Measurements from ENCODE around the gene STK24.
A peak's percentile ranks its signal among the peaks of the same experiment; 100 is the strongest.

Gene STK24

DNA sequence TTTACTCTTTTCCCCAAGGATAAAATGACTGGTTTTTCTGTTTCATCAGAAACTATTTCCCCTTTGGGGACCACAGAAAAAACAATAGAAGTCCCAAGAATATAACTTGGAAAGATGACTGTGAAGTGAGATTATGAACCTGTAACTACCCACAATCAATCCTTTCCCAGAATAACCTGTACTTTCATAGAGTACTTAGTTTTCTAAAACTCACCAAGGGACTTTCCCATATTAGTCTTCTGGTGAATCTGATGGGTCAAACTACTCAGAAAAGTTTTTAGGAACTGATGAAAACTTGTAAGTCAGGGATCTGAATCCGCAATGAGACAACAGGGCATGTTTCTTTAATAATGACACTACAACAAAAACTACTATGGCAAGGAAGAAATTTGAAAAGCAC, 62.6 kb downstream of the STK24 start:
- H3K36me3 ChIP-seq (ENCODE audit: insufficient read depth, low read length), result no peaks in the 10 kb centered on the region
- no peak overlapping the region for H3K4me3 ChIP-seq (ENCODE audit: low read depth in 1 of 2, low read length in 2 of 2)
- no peak overlapping the region for H3K9ac ChIP-seq (ENCODE audit: low read length)
- no peaks in the 10 kb centered on the region for H3K27me3 ChIP-seq (ENCODE audit: control insufficient read depth in 1 of 2, insufficient read depth in 2 of 2, low read length in 2 of 2)
- peaks cover 32% of the 10 kb centered on the region for H3K4me1 ChIP-seq (ENCODE audit: insufficient read depth, low read length)
- H3K27ac ChIP-seq (ENCODE audit: low read depth, low read length), result no peak overlapping the region
- no peaks in the 10 kb centered on the region for H3K9me3 ChIP-seq (ENCODE audit: low read length)

DNA sequence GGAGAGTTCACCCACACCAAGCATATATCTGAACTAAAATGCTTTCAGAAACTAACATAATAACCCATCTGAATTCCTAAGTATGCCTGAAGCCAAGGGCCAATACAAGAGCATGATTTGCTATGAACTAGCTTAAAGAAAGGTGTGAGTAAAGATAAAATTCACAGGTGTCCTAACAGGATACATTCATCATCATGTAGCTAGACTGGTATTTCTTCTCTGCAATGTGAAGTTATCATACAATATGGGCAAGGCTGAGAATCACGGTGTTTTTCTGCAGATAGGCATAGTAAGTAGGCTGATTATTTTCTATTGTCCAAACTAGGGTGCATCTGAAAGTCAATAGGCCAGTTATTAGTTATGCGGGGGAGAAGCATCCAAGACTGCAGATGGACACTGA, 63.1 kb downstream of the STK24 start:
- no peak overlapping the region for H3K9ac ChIP-seq (ENCODE audit: low read length)
- H3K27me3 ChIP-seq (ENCODE audit: control insufficient read depth in 1 of 2, insufficient read depth in 2 of 2, low read length in 2 of 2), result no peaks in the 10 kb centered on the region
- peaks cover 36% of the 10 kb centered on the region for H3K4me1 ChIP-seq (ENCODE audit: insufficient read depth, low read length)
- no peak overlapping the region for H3K27ac ChIP-seq (ENCODE audit: low read depth, low read length)
- H3K9me3 ChIP-seq (ENCODE audit: low read length), result no peaks in the 10 kb centered on the region
- H3K36me3 ChIP-seq (ENCODE audit: insufficient read depth, low read length), result no peaks in the 10 kb centered on the region
- no peak overlapping the region for H3K4me3 ChIP-seq (ENCODE audit: low read depth in 1 of 2, low read length in 2 of 2)

DNA sequence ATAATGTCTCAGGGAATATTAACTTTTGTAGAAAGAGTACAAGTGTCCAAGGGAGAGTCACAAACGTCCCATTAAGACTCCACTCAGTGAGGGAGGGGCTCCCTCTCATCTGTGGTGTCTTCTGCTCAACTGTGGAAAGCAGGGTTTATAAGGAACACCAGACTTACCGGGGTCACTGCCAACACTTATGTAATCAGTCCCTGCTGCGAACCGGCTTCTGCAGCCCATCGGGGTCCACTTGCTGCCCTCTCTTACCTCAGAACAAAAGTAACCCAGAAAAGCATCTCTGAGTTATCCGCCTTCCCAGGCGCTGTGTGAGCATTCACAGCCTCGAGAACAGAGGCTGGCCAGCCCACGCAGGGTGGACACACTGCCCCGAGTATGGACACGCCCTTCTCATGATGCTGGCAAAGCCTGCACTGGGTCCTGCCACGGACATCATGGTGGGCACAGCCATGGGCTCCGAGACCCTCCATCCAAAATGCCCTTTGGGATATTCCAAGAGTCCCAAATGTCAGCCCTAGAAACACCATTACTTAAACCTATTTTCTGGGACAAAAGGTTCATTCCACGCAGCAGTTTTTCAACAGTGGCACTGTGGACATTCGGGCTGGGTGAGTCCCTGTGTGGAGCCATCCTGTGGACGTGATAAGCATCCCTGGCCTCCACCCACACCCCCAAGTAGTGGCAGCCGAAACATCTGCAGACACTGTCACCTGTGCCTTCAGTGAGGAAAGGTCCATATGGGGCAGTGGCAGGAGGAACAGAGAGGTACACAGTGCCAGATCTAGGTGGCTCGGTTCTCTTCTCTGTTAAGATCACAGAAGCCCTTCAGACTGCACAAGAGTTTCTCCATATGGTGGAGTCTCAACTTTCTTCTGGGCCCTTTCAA, 63.9 kb downstream of the STK24 start:
- Histone ChIP-seq H3K4me1 (ENCODE audit: insufficient read depth, low read length) (peaks cover 45% of the 10 kb centered on the region), H3K9ac (ENCODE audit: low read length) (no peak overlapping the region), H3K27ac (ENCODE audit: low read depth, low read length) (no peak overlapping the region), H3K9me3 (ENCODE audit: low read length) (no peaks in the 10 kb centered on the region), H3K36me3 (ENCODE audit: insufficient read depth, low read length) (no peaks in the 10 kb centered on the region), H3K4me3 (ENCODE audit: low read depth in 1 of 2, low read length in 2 of 2) (no peak overlapping the region), H3K27me3 (ENCODE audit: control insufficient read depth in 1 of 2, insufficient read depth in 2 of 2, low read length in 2 of 2) (no peaks in the 10 kb centered on the region)

DNA sequence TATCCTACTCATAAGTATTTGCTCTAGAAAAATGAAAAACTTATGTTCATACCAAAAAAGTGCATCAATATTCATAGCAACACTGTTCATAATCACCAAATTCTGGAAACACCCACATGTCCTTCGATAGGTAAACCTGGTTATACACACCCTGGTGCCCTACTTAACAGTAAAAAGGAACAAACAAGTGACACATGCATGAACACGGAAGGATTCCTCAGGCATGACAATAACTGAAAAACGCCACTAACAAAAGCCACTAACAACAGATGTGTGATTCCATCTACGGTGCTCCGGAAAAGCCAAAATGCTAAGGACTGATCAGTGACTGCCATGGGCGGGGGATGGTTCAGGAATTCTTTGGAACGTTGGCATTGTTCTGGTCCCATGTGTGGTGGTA, 65.5 kb downstream of the STK24 start:
- Histone ChIP-seq H3K4me1 (ENCODE audit: insufficient read depth, low read length) (peaks cover 60% of the 10 kb centered on the region), H3K9ac (ENCODE audit: low read length) (no peak overlapping the region)

DNA sequence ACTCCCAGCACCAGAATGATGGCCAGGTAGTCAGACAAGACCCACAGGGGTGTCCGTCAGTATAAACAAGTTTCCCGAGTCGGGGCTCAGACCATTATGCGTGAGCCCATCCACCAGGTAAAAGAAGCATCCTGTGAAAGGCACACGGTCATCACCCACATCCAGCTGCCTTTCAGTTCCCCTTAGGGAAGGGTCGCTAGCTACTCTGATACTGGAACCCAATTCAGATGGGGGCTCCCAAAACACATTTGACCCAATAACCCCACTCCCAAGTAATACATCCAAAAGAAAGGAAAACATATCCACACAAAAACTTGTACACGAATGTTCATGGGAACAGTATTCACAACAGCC, 66.8 kb downstream of the STK24 start:
- H3K9me3 ChIP-seq (ENCODE audit: low read length), result no peaks in the 10 kb centered on the region
- no peak overlapping the region for H3K9ac ChIP-seq (ENCODE audit: low read length)
- H3K4me3 ChIP-seq (ENCODE audit: low read depth in 1 of 2, low read length in 2 of 2), result no peak overlapping the region
- peaks cover 68% of the 10 kb centered on the region for H3K4me1 ChIP-seq (ENCODE audit: insufficient read depth, low read length)
- peak overlapping the region; percentile 19 for H3K27ac ChIP-seq (ENCODE audit: low read depth, low read length)
- H3K36me3 ChIP-seq (ENCODE audit: insufficient read depth, low read length), result no peaks in the 10 kb centered on the region
- no peaks in the 10 kb centered on the region for H3K27me3 ChIP-seq (ENCODE audit: control insufficient read depth in 1 of 2, insufficient read depth in 2 of 2, low read length in 2 of 2)

More for the DNA sequence above, 65.5 kb downstream of the STK24 start:
- H3K9me3 ChIP-seq (ENCODE audit: low read length), result no peaks in the 10 kb centered on the region
- H3K27me3 ChIP-seq (ENCODE audit: control insufficient read depth in 1 of 2, insufficient read depth in 2 of 2, low read length in 2 of 2), result no peaks in the 10 kb centered on the region
- no peaks in the 10 kb centered on the region for H3K36me3 ChIP-seq (ENCODE audit: insufficient read depth, low read length)
- no peak overlapping the region for H3K27ac ChIP-seq (ENCODE audit: low read depth, low read length)
- H3K4me3 ChIP-seq (ENCODE audit: low read depth in 1 of 2, low read length in 2 of 2), result no peak overlapping the region

DNA sequence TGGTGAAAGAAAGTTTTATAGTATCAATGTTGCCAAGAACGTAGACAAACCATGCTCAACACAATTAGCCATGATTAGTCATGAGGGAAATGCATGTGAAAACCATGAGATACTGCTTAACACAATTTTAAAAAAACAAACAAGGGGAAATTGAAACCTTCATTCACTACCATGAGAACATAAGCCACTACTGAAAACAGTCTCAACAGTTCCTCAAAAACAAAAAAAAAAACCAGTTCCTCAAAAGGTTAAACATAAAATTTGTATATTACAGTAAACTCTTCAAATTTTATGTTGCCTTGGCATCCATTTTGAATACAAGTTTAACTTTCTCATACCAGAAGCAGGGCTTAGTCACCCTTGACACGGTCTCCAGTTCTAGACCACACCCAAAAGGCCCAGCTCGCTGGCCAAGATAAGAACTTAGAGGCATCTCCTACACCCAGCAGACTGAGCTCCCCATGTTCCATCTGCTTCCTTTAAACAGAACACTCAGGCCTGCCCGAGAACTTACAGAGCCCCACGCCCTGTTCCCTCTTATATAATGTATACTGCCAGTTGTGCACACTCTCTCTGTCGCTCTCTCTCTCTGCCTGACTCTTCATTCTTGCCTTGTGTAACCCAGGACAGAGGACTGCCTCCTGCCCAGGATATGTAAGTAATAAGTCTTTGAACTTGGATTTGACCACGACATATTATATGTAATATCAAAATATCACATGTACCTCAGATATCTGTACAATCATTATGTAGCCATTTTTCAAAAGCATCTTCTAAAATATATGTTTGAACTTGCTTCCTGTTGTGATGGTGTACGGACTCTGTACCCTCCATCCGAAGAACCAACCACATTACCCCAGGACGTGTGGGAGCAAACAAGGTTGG, 67.4 kb downstream of the STK24 start:
- H3K27me3 ChIP-seq (ENCODE audit: control insufficient read depth in 1 of 2, insufficient read depth in 2 of 2, low read length in 2 of 2), result no peaks in the 10 kb centered on the region
- H3K36me3 ChIP-seq (ENCODE audit: insufficient read depth, low read length), result no peaks in the 10 kb centered on the region
- H3K4me1 ChIP-seq (ENCODE audit: insufficient read depth, low read length), result peaks cover 73% of the 10 kb centered on the region
- H3K9ac ChIP-seq (ENCODE audit: low read length), result no peak overlapping the region
- H3K4me3 ChIP-seq (ENCODE audit: low read depth in 1 of 2, low read length in 2 of 2), result no peak overlapping the region
- H3K27ac ChIP-seq (ENCODE audit: low read depth, low read length), result peak overlapping the region; percentile 62
- no peaks in the 10 kb centered on the region for H3K9me3 ChIP-seq (ENCODE audit: low read length)

DNA sequence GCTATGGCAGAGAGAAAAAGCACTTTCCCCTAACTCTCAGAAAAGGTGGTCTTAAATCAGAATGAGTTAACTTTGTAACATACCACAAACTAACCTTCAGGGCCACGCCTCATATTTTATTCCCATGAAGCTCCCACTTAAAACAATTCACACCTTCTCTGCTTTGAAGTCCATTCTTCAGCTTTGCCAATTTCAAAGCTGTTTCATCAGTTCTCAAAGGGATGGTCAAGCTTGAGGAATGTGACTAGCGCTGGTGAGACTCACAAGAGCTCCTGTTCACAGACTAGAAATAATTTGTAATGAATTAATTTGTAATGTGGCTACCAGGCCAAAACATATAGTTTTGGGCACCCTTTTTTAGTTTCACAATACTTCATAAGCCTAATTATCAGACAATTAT, 68.2 kb downstream of the STK24 start:
- Histone ChIP-seq H3K27me3 (ENCODE audit: control insufficient read depth in 1 of 2, insufficient read depth in 2 of 2, low read length in 2 of 2) (no peaks in the 10 kb centered on the region), H3K9me3 (ENCODE audit: low read length) (no peaks in the 10 kb centered on the region), H3K4me1 (ENCODE audit: insufficient read depth, low read length) (peaks cover 80% of the 10 kb centered on the region), H3K36me3 (ENCODE audit: insufficient read depth, low read length) (no peaks in the 10 kb centered on the region), H3K4me3 (ENCODE audit: low read depth in 1 of 2, low read length in 2 of 2) (no peak overlapping the region), H3K9ac (ENCODE audit: low read length) (no peak overlapping the region), H3K27ac (ENCODE audit: low read depth, low read length) (peak overlapping the region; percentile 62)

DNA sequence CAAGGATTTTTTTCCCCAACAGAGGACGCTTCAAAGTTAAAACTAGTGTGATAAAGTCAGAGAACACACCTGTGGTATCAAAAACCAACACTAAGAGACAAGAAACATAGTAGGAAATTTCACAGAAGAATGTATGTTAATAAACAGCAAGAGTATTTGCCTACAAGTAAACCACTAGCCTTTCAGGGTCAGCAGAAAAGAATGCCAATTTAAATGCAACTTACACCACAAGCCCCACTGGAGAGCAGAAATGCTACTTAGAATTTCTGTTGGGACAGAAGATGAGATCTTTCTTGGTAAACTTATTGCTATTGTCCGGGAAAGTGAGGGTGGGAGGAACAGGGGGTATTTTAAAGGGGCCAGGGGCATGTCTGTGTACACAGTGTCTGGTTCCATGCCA, 68.6 kb downstream of the STK24 start:
- Histone ChIP-seq H3K27ac (ENCODE audit: low read depth, low read length) (peak overlapping the region; percentile 62), H3K4me1 (ENCODE audit: insufficient read depth, low read length) (peaks cover 80% of the 10 kb centered on the region)

DNA sequence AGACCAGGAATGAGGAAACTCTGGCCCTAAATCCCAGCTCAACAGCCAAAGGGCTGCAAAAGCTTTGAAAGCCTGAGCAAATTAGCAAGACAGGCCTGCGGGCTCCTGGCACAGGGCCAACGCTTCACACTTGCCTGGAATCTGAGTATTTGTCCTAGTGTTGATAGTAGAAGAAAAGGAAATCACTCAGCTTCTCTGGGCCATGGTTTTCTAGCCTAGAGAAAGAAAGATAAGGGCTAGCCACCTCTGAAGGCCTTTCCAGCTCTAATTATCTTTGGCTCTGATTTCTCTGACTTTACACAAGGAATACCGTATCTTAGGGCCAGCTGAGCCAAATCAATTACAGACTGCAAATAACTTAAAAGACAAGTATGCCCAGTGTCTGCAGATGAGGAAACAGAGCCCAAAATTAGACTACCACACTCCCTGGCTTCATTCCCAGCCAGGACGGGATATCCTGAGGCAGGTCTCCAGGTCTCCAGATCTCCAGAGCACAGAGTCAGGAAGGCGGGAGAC, 69.6 kb downstream of the STK24 start:
- Histone ChIP-seq H3K27me3 (ENCODE audit: control insufficient read depth in 1 of 2, insufficient read depth in 2 of 2, low read length in 2 of 2) (no peaks in the 10 kb centered on the region), H3K9me3 (ENCODE audit: low read length) (no peaks in the 10 kb centered on the region), H3K4me1 (ENCODE audit: insufficient read depth, low read length) (peaks cover 80% of the 10 kb centered on the region), H3K4me3 (ENCODE audit: low read depth in 1 of 2, low read length in 2 of 2) (no peak overlapping the region), H3K27ac (ENCODE audit: low read depth, low read length) (peak overlapping the region; percentile 65), H3K36me3 (ENCODE audit: insufficient read depth, low read length) (no peaks in the 10 kb centered on the region), H3K9ac (ENCODE audit: low read length) (no peak overlapping the region)

More for the DNA sequence above, 68.6 kb downstream of the STK24 start:
- Histone ChIP-seq H3K4me3 (ENCODE audit: low read depth in 1 of 2, low read length in 2 of 2) (no peak overlapping the region), H3K9me3 (ENCODE audit: low read length) (no peaks in the 10 kb centered on the region), H3K36me3 (ENCODE audit: insufficient read depth, low read length) (no peaks in the 10 kb centered on the region), H3K27me3 (ENCODE audit: control insufficient read depth in 1 of 2, insufficient read depth in 2 of 2, low read length in 2 of 2) (no peaks in the 10 kb centered on the region), H3K9ac (ENCODE audit: low read length) (no peak overlapping the region)

DNA sequence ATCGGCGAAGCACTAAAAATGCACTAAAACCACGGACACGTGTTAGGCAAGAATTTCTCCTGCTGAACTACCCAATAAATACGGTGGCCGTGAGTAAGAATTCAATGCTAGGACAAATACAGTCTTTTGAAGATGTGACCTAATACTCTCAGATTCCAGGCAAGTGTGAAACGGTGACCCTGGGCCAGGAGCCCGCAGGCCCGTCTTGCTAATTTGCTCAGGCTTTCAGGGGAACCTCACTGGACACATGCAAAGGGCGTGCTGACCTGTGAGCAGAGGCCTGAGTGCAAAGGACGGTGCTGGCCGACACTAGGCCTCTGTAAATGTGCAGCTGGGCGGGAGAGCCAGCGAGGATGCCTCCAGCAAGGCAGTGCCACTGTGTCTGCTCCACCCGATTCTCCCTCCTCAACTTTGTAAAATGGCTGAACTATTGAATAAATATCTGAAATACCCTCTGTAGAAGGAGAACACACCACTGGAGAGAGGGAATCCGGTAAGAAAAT, 70.1 kb downstream of the STK24 start:
- Histone ChIP-seq H3K27ac (ENCODE audit: low read depth, low read length) (peak overlapping the region; percentile 65), H3K36me3 (ENCODE audit: insufficient read depth, low read length) (no peaks in the 10 kb centered on the region), H3K27me3 (ENCODE audit: control insufficient read depth in 1 of 2, insufficient read depth in 2 of 2, low read length in 2 of 2) (no peaks in the 10 kb centered on the region), H3K9me3 (ENCODE audit: low read length) (no peaks in the 10 kb centered on the region), H3K4me3 (ENCODE audit: low read depth in 1 of 2, low read length in 2 of 2) (no peak overlapping the region), H3K9ac (ENCODE audit: low read length) (no peak overlapping the region), H3K4me1 (ENCODE audit: insufficient read depth, low read length) (peaks cover 82% of the 10 kb centered on the region)

DNA sequence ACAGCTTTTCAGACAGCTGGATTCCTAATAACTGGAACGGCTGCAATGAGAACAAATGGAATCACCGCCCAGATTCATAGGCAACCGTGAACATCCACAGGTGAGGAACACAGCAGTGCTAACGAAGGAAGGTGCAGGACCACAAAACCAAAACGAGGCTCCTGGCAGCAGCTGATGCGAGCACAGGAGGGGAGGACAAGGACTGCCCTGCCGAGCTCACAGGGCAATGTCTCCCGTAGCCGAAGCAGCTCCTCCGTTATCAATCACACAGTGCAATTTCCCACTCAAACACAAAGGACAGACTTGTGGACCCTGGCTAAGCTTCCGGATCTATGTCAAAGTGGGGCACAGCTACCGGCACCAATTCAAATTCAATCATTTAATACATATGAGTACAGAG, 70.6 kb downstream of the STK24 start:
- H3K9me3 ChIP-seq (ENCODE audit: low read length), result no peaks in the 10 kb centered on the region
- no peaks in the 10 kb centered on the region for H3K27me3 ChIP-seq (ENCODE audit: control insufficient read depth in 1 of 2, insufficient read depth in 2 of 2, low read length in 2 of 2)
- no peaks in the 10 kb centered on the region for H3K36me3 ChIP-seq (ENCODE audit: insufficient read depth, low read length)
- peak overlapping the region; percentile 48 for H3K27ac ChIP-seq (ENCODE audit: low read depth, low read length)
- H3K9ac ChIP-seq (ENCODE audit: low read length), result no peak overlapping the region
- no peak overlapping the region for H3K4me3 ChIP-seq (ENCODE audit: low read depth in 1 of 2, low read length in 2 of 2)
- peaks cover 82% of the 10 kb centered on the region for H3K4me1 ChIP-seq (ENCODE audit: insufficient read depth, low read length)

Measured in muscle layer of colon (tissue), 2 donors.